ENCODE data around the gene IBA57.

IBA57 gene

GRCh38 chr1:228165372-228166169 lies at the start of gene IBA57:
Gene IBA57, plus strand, starts transcription at chr1:228165804. Its CDS starts 13 bp downstream, at chr1:228165817.
- TF ChIP-seq ZC3H10 (CRISPR knock-in tag; IDR thresholded peaks at IDR 0.05), result peak; percentile 79
- 0 out of 2 replicates have a peak, but pooled peaks have one; percentile 41 for TF ChIP-seq ZFP3 (CRISPR knock-in tag; IDR thresholded peaks at IDR 0.05)
- no peak for TF ChIP-seq SNAI2 (CRISPR knock-in tag; IDR thresholded peaks at IDR 0.05)
- TF ChIP-seq CSDC2 (CRISPR knock-in tag; IDR thresholded peaks at IDR 0.05), result peak; percentile 86; the same call in 1 of the 2 replicates
- peak; percentile 88; the same call in 1 of the 2 replicates for TF ChIP-seq PPARA (CRISPR knock-in tag; IDR thresholded peaks at IDR 0.05; ENCODE audit: borderline replicate concordance)
- TF ChIP-seq TCF4 (CRISPR knock-in tag; IDR thresholded peaks at IDR 0.05; ENCODE audit: borderline replicate concordance), result no peak
- peak; percentile 48; the same call in 1 of the 2 replicates for TF ChIP-seq TSHZ2 (CRISPR knock-in tag; IDR thresholded peaks at IDR 0.05)
- peak; percentile 91 for ATAC-seq

DNA sequence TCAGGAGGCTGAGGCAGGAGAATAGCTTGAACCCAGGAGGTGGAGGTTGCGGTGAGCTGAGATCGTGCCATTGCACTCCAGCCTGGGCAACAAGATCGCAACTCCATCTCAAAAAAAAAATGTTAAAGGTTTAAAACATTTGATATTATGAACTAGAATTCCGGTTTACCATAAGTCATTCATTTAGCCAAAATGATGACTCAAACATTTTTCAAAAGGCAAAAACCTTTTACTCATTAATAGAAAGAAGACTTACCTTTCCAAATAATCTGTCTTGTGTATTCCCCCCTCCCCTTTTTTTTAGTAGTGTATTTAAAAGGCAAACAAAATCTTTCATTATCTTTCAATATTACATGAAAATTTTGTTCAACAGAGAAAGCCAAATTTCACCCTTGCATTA lies 48.3 kb upstream of the IBA57 start:
- no peak for TF ChIP-seq ARNTL (CRISPR knock-in tag; IDR thresholded peaks at IDR 0.05; ENCODE audit: borderline replicate concordance, low read depth)
- no peak for TF ChIP-seq CSRNP3 (CRISPR knock-in tag; IDR thresholded peaks at IDR 0.05)
- TF ChIP-seq ZFP30 (CRISPR knock-in tag; IDR thresholded peaks at IDR 0.05), result no peak
- TF ChIP-seq ESRRG (CRISPR knock-in tag; IDR thresholded peaks at IDR 0.05), result no peak
- TF ChIP-seq ZNF565 (CRISPR knock-in tag; conservative IDR thresholded peaks at IDR 0.05; ENCODE audit: low read depth), result no peak
- TF ChIP-seq SNAI2 (CRISPR knock-in tag; IDR thresholded peaks at IDR 0.05), result no peak
- TF ChIP-seq PPARA (CRISPR knock-in tag; IDR thresholded peaks at IDR 0.05; ENCODE audit: borderline replicate concordance), result no peak
- TF ChIP-seq ZC3H10 (CRISPR knock-in tag; IDR thresholded peaks at IDR 0.05), result no peak
- TF ChIP-seq ZFP3 (CRISPR knock-in tag; IDR thresholded peaks at IDR 0.05), result no peak
- TF ChIP-seq, protein P1, sequence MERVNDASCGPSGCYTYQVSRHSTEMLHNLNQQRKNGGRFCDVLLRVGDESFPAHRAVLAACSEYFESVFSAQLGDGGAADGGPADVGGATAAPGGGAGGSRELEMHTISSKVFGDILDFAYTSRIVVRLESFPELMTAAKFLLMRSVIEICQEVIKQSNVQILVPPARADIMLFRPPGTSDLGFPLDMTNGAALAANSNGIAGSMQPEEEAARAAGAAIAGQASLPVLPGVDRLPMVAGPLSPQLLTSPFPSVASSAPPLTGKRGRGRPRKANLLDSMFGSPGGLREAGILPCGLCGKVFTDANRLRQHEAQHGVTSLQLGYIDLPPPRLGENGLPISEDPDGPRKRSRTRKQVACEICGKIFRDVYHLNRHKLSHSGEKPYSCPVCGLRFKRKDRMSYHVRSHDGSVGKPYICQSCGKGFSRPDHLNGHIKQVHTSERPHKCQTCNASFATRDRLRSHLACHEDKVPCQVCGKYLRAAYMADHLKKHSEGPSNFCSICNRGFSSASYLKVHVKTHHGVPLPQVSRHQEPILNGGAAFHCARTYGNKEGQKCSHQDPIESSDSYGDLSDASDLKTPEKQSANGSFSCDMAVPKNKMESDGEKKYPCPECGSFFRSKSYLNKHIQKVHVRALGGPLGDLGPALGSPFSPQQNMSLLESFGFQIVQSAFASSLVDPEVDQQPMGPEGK (CRISPR knock-in tag; IDR thresholded peaks at IDR 0.05; ENCODE audit: borderline replicate concordance), result no peak
- no peak for TF ChIP-seq BACH2 (CRISPR knock-in tag; IDR thresholded peaks at IDR 0.05; ENCODE audit: borderline replicate concordance)
- TF ChIP-seq, protein P2, sequence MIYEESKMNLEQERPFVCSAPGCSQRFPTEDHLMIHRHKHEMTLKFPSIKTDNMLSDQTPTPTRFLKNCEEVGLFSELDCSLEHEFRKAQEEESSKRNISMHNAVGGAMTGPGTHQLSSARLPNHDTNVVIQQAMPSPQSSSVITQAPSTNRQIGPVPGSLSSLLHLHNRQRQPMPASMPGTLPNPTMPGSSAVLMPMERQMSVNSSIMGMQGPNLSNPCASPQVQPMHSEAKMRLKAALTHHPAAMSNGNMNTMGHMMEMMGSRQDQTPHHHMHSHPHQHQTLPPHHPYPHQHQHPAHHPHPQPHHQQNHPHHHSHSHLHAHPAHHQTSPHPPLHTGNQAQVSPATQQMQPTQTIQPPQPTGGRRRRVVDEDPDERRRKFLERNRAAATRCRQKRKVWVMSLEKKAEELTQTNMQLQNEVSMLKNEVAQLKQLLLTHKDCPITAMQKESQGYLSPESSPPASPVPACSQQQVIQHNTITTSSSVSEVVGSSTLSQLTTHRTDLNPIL (CRISPR knock-in tag; IDR thresholded peaks at IDR 0.05; ENCODE audit: low read depth), result no peak
- no peak for ATAC-seq

GRCh38 chr1:228118040-228118439 lies 47.6 kb upstream of the IBA57 start:
- no peak for ATAC-seq
- TF ChIP-seq OSR1 (CRISPR knock-in tag; IDR thresholded peaks at IDR 0.05), result no peak
- no peak for TF ChIP-seq ARNTL (CRISPR knock-in tag; IDR thresholded peaks at IDR 0.05; ENCODE audit: borderline replicate concordance, low read depth)
- no peak for TF ChIP-seq BACH2 (CRISPR knock-in tag; IDR thresholded peaks at IDR 0.05; ENCODE audit: borderline replicate concordance)
- TF ChIP-seq RARB (CRISPR knock-in tag; IDR thresholded peaks at IDR 0.05), result no peak
- no peak for TF ChIP-seq PPARA (CRISPR knock-in tag; IDR thresholded peaks at IDR 0.05; ENCODE audit: borderline replicate concordance)
- no peak for TF ChIP-seq TCF4 (CRISPR knock-in tag; IDR thresholded peaks at IDR 0.05; ENCODE audit: borderline replicate concordance)
- no peak for TF ChIP-seq ZNF565 (CRISPR knock-in tag; conservative IDR thresholded peaks at IDR 0.05; ENCODE audit: low read depth)
- TF ChIP-seq ZNF8 (CRISPR knock-in tag; IDR thresholded peaks at IDR 0.05), result no peak
- TF ChIP-seq, protein P1 (CRISPR knock-in tag; IDR thresholded peaks at IDR 0.05; ENCODE audit: borderline replicate concordance), result no peak
- no peak for TF ChIP-seq TSHZ2 (CRISPR knock-in tag; IDR thresholded peaks at IDR 0.05)
- TF ChIP-seq, protein P3, sequence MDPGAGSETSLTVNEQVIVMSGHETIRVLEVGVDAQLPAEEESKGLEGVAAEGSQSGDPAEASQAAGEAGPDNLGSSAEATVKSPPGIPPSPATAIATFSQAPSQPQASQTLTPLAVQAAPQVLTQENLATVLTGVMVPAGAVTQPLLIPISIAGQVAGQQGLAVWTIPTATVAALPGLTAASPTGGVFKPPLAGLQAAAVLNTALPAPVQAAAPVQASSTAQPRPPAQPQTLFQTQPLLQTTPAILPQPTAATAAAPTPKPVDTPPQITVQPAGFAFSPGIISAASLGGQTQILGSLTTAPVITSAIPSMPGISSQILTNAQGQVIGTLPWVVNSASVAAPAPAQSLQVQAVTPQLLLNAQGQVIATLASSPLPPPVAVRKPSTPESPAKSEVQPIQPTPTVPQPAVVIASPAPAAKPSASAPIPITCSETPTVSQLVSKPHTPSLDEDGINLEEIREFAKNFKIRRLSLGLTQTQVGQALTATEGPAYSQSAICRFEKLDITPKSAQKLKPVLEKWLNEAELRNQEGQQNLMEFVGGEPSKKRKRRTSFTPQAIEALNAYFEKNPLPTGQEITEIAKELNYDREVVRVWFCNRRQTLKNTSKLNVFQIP (CRISPR knock-in tag; IDR thresholded peaks at IDR 0.05; ENCODE audit: borderline replicate concordance, low read depth), result no peak
- no peak for TF ChIP-seq ZFP30 (CRISPR knock-in tag; IDR thresholded peaks at IDR 0.05)
- no peak for TF ChIP-seq GLIS3 (CRISPR knock-in tag; IDR thresholded peaks at IDR 0.05)
- TF ChIP-seq CSDC2 (CRISPR knock-in tag; IDR thresholded peaks at IDR 0.05), result no peak
- TF ChIP-seq ZFP3 (CRISPR knock-in tag; IDR thresholded peaks at IDR 0.05), result no peak
- TF ChIP-seq ISL1 (CRISPR knock-in tag; IDR thresholded peaks at IDR 0.05), result no peak
- TF ChIP-seq SNAI2 (CRISPR knock-in tag; IDR thresholded peaks at IDR 0.05), result no peak
